Gastrocnemius medialis (tissue), 4 donors: ENCODE results near the gene LTO1. TPM values are rescaled to one million over a fixed set of nuclear protein-coding genes. Genes with fewer than 3 reads are reported as not detected.

Experiments used
- ATAC-seq, 2 donors: fragments of 150-250 bp; one replicate each; pipeline ENCODE4 v1.9.1; 2016
- DNase-seq, 2 donors: peaks; one replicate each; pipeline ENCODE4 v3.0.0-alpha.2; 2019
- H3K27ac ChIP-seq, 4 donors: fragments of 200-600 bp; sonication (generic); 1 replicate in 1 of 4; 2 replicates in 3 of 4; pipeline ENCODE4 v1.5.1; 2016 to 2018; ENCODE audit warnings: mild to moderate bottlenecking in 2 of 4, moderate library complexity in 1 of 4
- H3K27me3 ChIP-seq, 3 donors: fragments of 200-600 bp; sonication (generic) in 2 of 3; 1 replicate in 1 of 3; 2 replicates in 2 of 3; pipeline versions ENCODE4 v1.5.1 to v1.6.0; 2016 to 2019; ENCODE audit warnings: mild to moderate bottlenecking in 1 of 3, moderate library complexity in 1 of 3
- H3K36me3 ChIP-seq, 2 donors: fragments of 200-600 bp; sonication (generic) in 1 of 2; one replicate each; pipeline ENCODE4 v1.5.1; 2017 to 2018
- H3K4me1 ChIP-seq, 2 donors: fragments of 200-600 bp; sonication (generic) in 1 of 2; one replicate each; pipeline ENCODE4 v1.5.1; 2016 to 2017; ENCODE audit warnings: mild to moderate bottlenecking in 2 of 2
- H3K4me3 ChIP-seq, 4 donors: fragments of 200-600 bp; sonication (generic) in 3 of 4; 1 replicate in 1 of 4; 2 replicates in 3 of 4; pipeline ENCODE4 v1.5.1; 2016 to 2019; ENCODE audit warnings: mild to moderate bottlenecking in 2 of 4
- H3K9me3 ChIP-seq, 3 donors: fragments of 200-600 bp; sonication (generic) in 2 of 3; 1 replicate in 1 of 3; 2 replicates in 2 of 3; pipeline ENCODE4 v1.5.1; 2016 to 2019
- CTCF ChIP-seq, 5 experiments: fragments of 450-650 bp in 3 of 5; fragments of 200-600 bp in 2 of 5; sonication (generic) in 2 of 5; IDR thresholded peaks in 4 of 5; conservative IDR thresholded peaks in 1 of 5; 1 replicate in 4 of 5; 2 replicates in 1 of 5; pipeline ENCODE4 v1.5.1; 2016 to 2019; ENCODE audit warnings: antibody characterized with exemption in 5 of 5, mild to moderate bottlenecking in 3 of 5, moderate library complexity in 3 of 5
- POLR2A ChIP-seq, 2 donors: fragments of 450-650 bp; IDR thresholded peaks; one replicate each; pipeline ENCODE4 v1.6.1; 2017; ENCODE audit warnings: antibody characterized with exemption in 2 of 2, mild to moderate bottlenecking in 2 of 2, moderate library complexity in 2 of 2
- in situ Hi-C, 4 donors: fragments of 200-750 bp; cut with MboI; loops; one replicate each; pipeline versions ENCODE4 v1.15.0 to v1.8.0; 2017; ENCODE audit warnings: low sequenced_read_pairs in 4 of 4
- intact Hi-C: fragments of 100-400 bp; cut with DNase I; formaldehyde crosslinking; loops from one replicate; pipeline ENCODE4 v1.15.1; 2023; ENCODE audit warnings: low total_unique reads
- total RNA-seq, 4 donors: library from RNA; depleted of rRNA; stranded (reverse); fragments of >200 nt; gene quantifications; one replicate each; pipeline versions ENCODE4 v1.1.0 to v1.2.3, GENCODE V29; 2016

The LTO1 gene
- total RNA-seq, 4 donors from 2014 or later = 9.5 to 18.2 (median 13.3) TPM

GRCh38 chr11:69669486-69669885 is 5.7 kb downstream of the LTO1 start:
- TF ChIP-seq POLR2A (IDR thresholded peaks at IDR 0.05) (no peak), CTCF (IDR thresholded peaks at IDR 0.05 in 4 of 5, conservative IDR thresholded peaks at IDR 0.05 in 1 of 5) (no peak)
- H3K4me3 ChIP-seq = no peak overlapping the region
- in situ Hi-C loops (loop anchor here in 1 of 4 donors (25.0 kb wide), 1 partner anchor 557 kb away; no protein-coding TSS in a partner anchor), intact Hi-C loops (no loop called here)
- H3K36me3 ChIP-seq = peaks cover 0 to 33% of the 10 kb centered on the region in 2 donors
- DNase-seq = peak in 1 of 2 donors; percentile 9
- H3K4me1 ChIP-seq = peaks cover 20 to 25% of the 10 kb centered on the region in 2 donors
- no peaks in the 10 kb centered on the region for H3K9me3 ChIP-seq
- no peak overlapping the region for H3K27ac ChIP-seq
- ATAC-seq = no peak
- no peaks in the 10 kb centered on the region for H3K27me3 ChIP-seq

- Histone ChIP-seq H3K36me3 (peaks cover 0 to 38% of the 10 kb centered on the region in 2 donors), H3K27ac (no peak overlapping the region), H3K9me3 (no peaks in the 10 kb centered on the region), H3K4me3 (no peak overlapping the region), H3K4me1 (peaks cover 5 to 9% of the 10 kb centered on the region in 2 donors), H3K27me3 (no peaks in the 10 kb centered on the region)
- intact Hi-C loops = no loop called here
- DNase-seq (peak in 1 of 2 donors; percentile 3), ATAC-seq (no peak)
- in situ Hi-C loops = loop anchor here in 1 of 4 donors (25.0 kb wide), 1 partner anchor 556 kb away; no protein-coding TSS in a partner anchor
- no peak for TF ChIP-seq CTCF (IDR thresholded peaks at IDR 0.05 in 4 of 5, conservative IDR thresholded peaks at IDR 0.05 in 1 of 5)
- no peak for TF ChIP-seq POLR2A (IDR thresholded peaks at IDR 0.05)
These were observed 7.2 kb downstream of the LTO1 start for GRCh38 chr11:69667619-69668604.

GRCh38 chr11:69666752-69667536 is 8.2 kb downstream of the LTO1 start:
- no peaks in the 10 kb centered on the region for H3K27me3 ChIP-seq
- DNase-seq = peak in 1 of 2 donors; percentile 6
- in situ Hi-C loops = loop anchor here in 1 of 4 donors (25.0 kb wide), 1 partner anchor 555 kb away; no protein-coding TSS in a partner anchor
- peaks cover 4 to 9% of the 10 kb centered on the region in 2 donors for H3K4me1 ChIP-seq
- no peak for ATAC-seq
- H3K27ac ChIP-seq = no peak overlapping the region
- H3K36me3 ChIP-seq = peaks cover 0 to 38% of the 10 kb centered on the region in 2 donors
- no peak for TF ChIP-seq CTCF (IDR thresholded peaks at IDR 0.05 in 4 of 5, conservative IDR thresholded peaks at IDR 0.05 in 1 of 5)
- TF ChIP-seq POLR2A (IDR thresholded peaks at IDR 0.05) = no peak
- no peak overlapping the region for H3K4me3 ChIP-seq
- intact Hi-C loops = no loop called here
- H3K9me3 ChIP-seq = no peaks in the 10 kb centered on the region

GRCh38 chr11:69666261-69666660 is 8.9 kb downstream of the LTO1 start:
- no peaks in the 10 kb centered on the region for H3K27me3 ChIP-seq
- ATAC-seq (no peak), DNase-seq (no peak)
- peaks cover 4 to 9% of the 10 kb centered on the region in 2 donors for H3K4me1 ChIP-seq
- no peak overlapping the region for H3K27ac ChIP-seq
- peaks cover 0 to 34% of the 10 kb centered on the region in 2 donors for H3K36me3 ChIP-seq
- in situ Hi-C loops = loop anchor here in 1 of 4 donors (25.0 kb wide), 1 partner anchor 554 kb away; no protein-coding TSS in a partner anchor
- intact Hi-C loops = no loop called here
- TF ChIP-seq POLR2A (IDR thresholded peaks at IDR 0.05) (no peak), CTCF (IDR thresholded peaks at IDR 0.05 in 4 of 5, conservative IDR thresholded peaks at IDR 0.05 in 1 of 5) (no peak)
- H3K4me3 ChIP-seq = no peak overlapping the region
- no peaks in the 10 kb centered on the region for H3K9me3 ChIP-seq
